WTC11 (cell line): ENCODE results near the gene PHTF2. TPM values are rescaled to one million over a fixed set of nuclear protein-coding genes. Genes with fewer than 3 reads are reported as not detected.

Experiments used
- ATAC-seq: fragments of 200-7000 bp; cut with Tn5 transposase; 2 replicates; pipeline ENCODE4 v1.10.0; 2021; ENCODE audit warnings: mild to moderate bottlenecking, moderate library complexity
- CTCF ChIA-PET: fragments of 300-600 bp; sonication (Branson Sonifier 250); formaldehyde crosslinking; loops from one replicate; lab custom pipeline; 2021; ENCODE audit warnings: antibody characterized with exemption; lab: Charles Lee
- POLR2A ChIA-PET: fragments of 350-600 bp; sonication (Branson Sonifier 250); formaldehyde crosslinking; loops from one replicate; lab custom pipeline; 2021; ENCODE audit warnings: antibody characterized with exemption; lab: Charles Lee
- DNase-seq: peaks from one replicate; pipeline ENCODE4 v3.0.0; 2021; ENCODE audit warnings: low spot score
- H3K27ac Mint-ChIP-seq: 2 replicates; pipeline ENCODE4 v1.8.0; 2021; ENCODE audit warnings: mixed read lengths
- H3K27me3 Mint-ChIP-seq: 2 replicates; pipeline ENCODE4 v1.8.0; 2021; ENCODE audit warnings: low read depth, mild to moderate bottlenecking, moderate library complexity, mixed read lengths
- H3K36me3 Mint-ChIP-seq: 2 replicates; pipeline ENCODE4 v1.8.0; 2021; ENCODE audit warnings: mixed read lengths
- H3K4me1 Mint-ChIP-seq: 2 replicates; pipeline ENCODE4 v1.8.0; 2022; ENCODE audit warnings: mixed read lengths
- H3K4me3 Mint-ChIP-seq: 2 replicates; pipeline ENCODE4 v1.8.0; 2021; ENCODE audit warnings: mild to moderate bottlenecking, moderate library complexity, mixed read lengths
- H3K9me3 Mint-ChIP-seq: 2 replicates; pipeline ENCODE4 v1.8.0; 2021; ENCODE audit warnings: mixed read lengths
- AFF4 ChIP-seq: sonication (generic); formaldehyde crosslinking; IDR thresholded peaks from 2 replicates; pipeline ENCODE4 v1.8.1; 2023; ENCODE audit warnings: mild to moderate bottlenecking, missing genetic modification reagents, borderline replicate concordance
- ATF6 ChIP-seq: sonication (generic); formaldehyde crosslinking; IDR thresholded peaks from 2 replicates; pipeline ENCODE4 v1.8.1; 2023; ENCODE audit warnings: mild to moderate bottlenecking, missing genetic modification reagents
- CDX4 ChIP-seq: fragments of 250-450 bp; sonication (Bioruptor Pico); IDR thresholded peaks from 2 replicates; pipeline ENCODE4 v1.9.0; 2021; ENCODE audit warnings: moderate library complexity, mild to moderate bottlenecking, inconsistent platforms, borderline replicate concordance
- E2F1 ChIP-seq: sonication (generic); formaldehyde crosslinking; IDR thresholded peaks from 2 replicates; pipeline ENCODE4 v1.8.0; 2022; ENCODE audit warnings: mild to moderate bottlenecking, missing genetic modification reagents
- KAT7 ChIP-seq: sonication (generic); formaldehyde crosslinking; IDR thresholded peaks from 2 replicates; pipeline ENCODE4 v1.8.1; 2023; ENCODE audit warnings: missing genetic modification reagents, mild to moderate bottlenecking, borderline replicate concordance
- MYBL2 ChIP-seq: sonication (generic); formaldehyde crosslinking; IDR thresholded peaks from 2 replicates; pipeline ENCODE4 v1.8.1; 2023; ENCODE audit warnings: mild to moderate bottlenecking, moderate library complexity, missing genetic modification reagents
- PREB ChIP-seq: sonication (generic); formaldehyde crosslinking; IDR thresholded peaks from 2 replicates; pipeline ENCODE4 v1.8.1; 2022; ENCODE audit warnings: mild to moderate bottlenecking, missing genetic modification reagents, moderate library complexity, borderline replicate concordance
- RORB ChIP-seq: fragments of 250-450 bp; sonication (Bioruptor Pico); IDR thresholded peaks from 2 replicates; pipeline ENCODE4 v1.9.0; 2021; ENCODE audit warnings: mild to moderate bottlenecking
- SMAD3 ChIP-seq: sonication (generic); formaldehyde crosslinking; IDR thresholded peaks from 2 replicates; pipeline ENCODE4 v1.8.0; 2022; ENCODE audit warnings: missing genetic modification reagents, mild to moderate bottlenecking, borderline replicate concordance
- ZNF121 ChIP-seq: sonication (generic); formaldehyde crosslinking; IDR thresholded peaks from 2 replicates; pipeline ENCODE4 v1.8.0; 2023; ENCODE audit warnings: missing genetic modification reagents
- ZNF281 ChIP-seq: sonication (generic); formaldehyde crosslinking; IDR thresholded peaks from 2 replicates; pipeline ENCODE4 v1.8.0; 2023; ENCODE audit warnings: mild to moderate bottlenecking, missing genetic modification reagents
- total RNA-seq: library from RNA; stranded (reverse); gene quantifications from 3 replicates; pipeline ENCODE4 v1.2.3, GENCODE V29; 2021

PHTF2 gene
- total RNA-seq, 1 experiment from 2014 or later = 17.9 TPM

GRCh38 chr7:77800158-77800557 is 1.6 kb downstream of the PHTF2 start (continued):
- TF ChIP-seq RORB (CRISPR knock-in tag) (no peak), ATF6 (no peak), SMAD3 (CRISPR knock-in tag) (no peak), AFF4 (no peak), PREB (CRISPR knock-in tag) (no peak), ZNF121 (CRISPR knock-in tag) (no peak), ZNF281 (CRISPR knock-in tag) (no peak), KAT7 (CRISPR knock-in tag) (no peak)

- peaks cover 3% of the 10 kb centered on the region for H3K36me3 Mint-ChIP-seq
- peaks cover 6% of the 10 kb centered on the region for H3K9me3 Mint-ChIP-seq
- H3K27me3 Mint-ChIP-seq = no peaks in the 10 kb centered on the region
- no peak overlapping the region for H3K27ac Mint-ChIP-seq
- peaks cover 25% of the 10 kb centered on the region for H3K4me1 Mint-ChIP-seq
- H3K4me3 Mint-ChIP-seq = no peak overlapping the region
- TF ChIP-seq E2F1 (CRISPR knock-in tag) (no peak), MYBL2 (no peak), CDX4 (CRISPR knock-in tag) (no peak)
- ATAC-seq = no peak
- no peak for DNase-seq
- CTCF ChIA-PET = no interaction called here
- POLR2A ChIA-PET = no interaction called here
These were observed 2.2 kb downstream of the PHTF2 start for GRCh38 chr7:77800730-77801129.
